Right atrium auricular region (tissue), 2 donors: ENCODE measurements around the gene HOXB9. TPM values are rescaled to one million over a fixed set of nuclear protein-coding genes. Genes with fewer than 3 reads are reported as not detected.

Experiments used
- DNase-seq: peaks from one replicate; pipeline ENCODE4 v3.0.0-alpha.2; 2019; ENCODE audit warnings: low spot score
- H3K27ac ChIP-seq, 2 donors: fragments of 200-600 bp; sonication (generic); 1 replicate in 1 of 2; 2 replicates in 1 of 2; pipeline ENCODE4 v1.5.1; 2016 to 2019
- H3K27me3 ChIP-seq, 2 donors: fragments of 200-600 bp; sonication (generic); one replicate each; pipeline versions ENCODE4 v1.5.1 to v1.6.0; 2017 to 2019
- H3K36me3 ChIP-seq: fragments of 200-600 bp; sonication (generic); one replicate; pipeline ENCODE4 v1.5.1; 2016
- H3K4me1 ChIP-seq, 2 donors: fragments of 200-600 bp; sonication (generic); one replicate each; pipeline versions ENCODE4 v1.5.1 to v1.6.0; 2017 to 2019
- H3K4me3 ChIP-seq, 2 donors: fragments of 200-600 bp; sonication (generic); 1 replicate in 1 of 2; 2 replicates in 1 of 2; pipeline ENCODE4 v1.5.1; 2017 to 2019; ENCODE audit warnings: mild to moderate bottlenecking in 1 of 2, moderate library complexity in 1 of 2
- H3K9me3 ChIP-seq, 2 donors: fragments of 200-600 bp; sonication (generic); one replicate each; pipeline ENCODE4 v1.5.1; 2019
- CTCF ChIP-seq, 2 donors: fragments of 200-600 bp; sonication (generic); IDR thresholded peaks; one replicate each; pipeline ENCODE4 v1.5.1; 2019; ENCODE audit warnings: antibody characterized with exemption in 2 of 2
- total RNA-seq, 2 donors: library from RNA; depleted of rRNA; stranded (reverse); fragments of >200 nt; gene quantifications; one replicate each; pipeline ENCODE4 v1.1.0, GENCODE V29; 2016

HOXB9 gene
- total RNA-seq, 2 donors from 2014 or later, result not detected

- no peak for DNase-seq
- Histone ChIP-seq H3K27me3 (peaks cover 69 to 86% of the 10 kb centered on the region in 2 donors), H3K4me1 (peaks cover 0 to 7% of the 10 kb centered on the region in 2 donors), H3K36me3 (no peaks in the 10 kb centered on the region), H3K27ac (no peak overlapping the region), H3K9me3 (peaks cover 0 to 4% of the 10 kb centered on the region in 2 donors), H3K4me3 (no peak overlapping the region)
- no peak for TF ChIP-seq CTCF (IDR thresholded peaks at IDR 0.05)
These were observed 22.0 kb downstream of the HOXB9 start for GRCh38 chr17:48603959-48604769.

- no peak for TF ChIP-seq CTCF (IDR thresholded peaks at IDR 0.05)
- H3K4me1 ChIP-seq, result peaks cover 0 to 19% of the 10 kb centered on the region in 2 donors
- no peak for DNase-seq
- no peak overlapping the region for H3K27ac ChIP-seq
- H3K36me3 ChIP-seq, result no peaks in the 10 kb centered on the region
- H3K9me3 ChIP-seq, result peaks cover 0 to 4% of the 10 kb centered on the region in 2 donors
- peaks cover 74 to 87% of the 10 kb centered on the region in 2 donors for H3K27me3 ChIP-seq
- no peak overlapping the region for H3K4me3 ChIP-seq
These were observed 24.4 kb downstream of the HOXB9 start for GRCh38 chr17:48601539-48602425.

- no peak overlapping the region for H3K4me3 ChIP-seq
- no peak overlapping the region for H3K27ac ChIP-seq
- H3K4me1 ChIP-seq, result peaks cover 0 to 24% of the 10 kb centered on the region in 2 donors
- DNase-seq, result no peak
- peaks cover 0 to 4% of the 10 kb centered on the region in 2 donors for H3K9me3 ChIP-seq
- H3K27me3 ChIP-seq, result peaks cover 68 to 89% of the 10 kb centered on the region in 2 donors
- no peak for TF ChIP-seq CTCF (IDR thresholded peaks at IDR 0.05)
- no peaks in the 10 kb centered on the region for H3K36me3 ChIP-seq
These were observed 25.0 kb downstream of the HOXB9 start for GRCh38 chr17:48601207-48601538.

- peaks cover 0 to 28% of the 10 kb centered on the region in 2 donors for H3K4me1 ChIP-seq
- peaks cover 0 to 4% of the 10 kb centered on the region in 2 donors for H3K9me3 ChIP-seq
- peaks cover 71 to 88% of the 10 kb centered on the region in 2 donors for H3K27me3 ChIP-seq
- H3K36me3 ChIP-seq, result no peaks in the 10 kb centered on the region
- H3K27ac ChIP-seq, result no peak overlapping the region
- no peak for TF ChIP-seq CTCF (IDR thresholded peaks at IDR 0.05)
- no peak overlapping the region for H3K4me3 ChIP-seq
- no peak for DNase-seq
These were observed 25.7 kb downstream of the HOXB9 start for GRCh38 chr17:48600244-48601098.

GRCh38 chr17:48599354-48599753, 26.8 kb downstream of the HOXB9 start:
- Histone ChIP-seq H3K27ac (no peak overlapping the region), H3K4me1 (peaks cover 0 to 28% of the 10 kb centered on the region in 2 donors), H3K9me3 (peaks cover 0 to 4% of the 10 kb centered on the region in 2 donors), H3K27me3 (peaks cover 71 to 91% of the 10 kb centered on the region in 2 donors), H3K4me3 (no peak overlapping the region), H3K36me3 (no peaks in the 10 kb centered on the region)
- no peak for DNase-seq
- no peak for TF ChIP-seq CTCF (IDR thresholded peaks at IDR 0.05)
